GM12878 (cell line): ENCODE measurements around the gene CLDN19. TPM values are rescaled to one million over a fixed set of nuclear protein-coding genes. Genes with fewer than 3 reads are reported as not detected.

ENCODE experiments used
- BMI1 ChIP-seq: fragments of 450-650 bp; IDR thresholded peaks from 2 replicates; pipeline ENCODE4 v1.6.1; 2016; ENCODE audit warnings: mild to moderate bottlenecking, moderate library complexity, borderline replicate concordance
- CBX3 ChIP-seq: fragments of 200-600 bp; sonication (generic); IDR thresholded peaks from 2 replicates; pipeline ENCODE4 v1.6.1; 2016; ENCODE audit warnings: low read depth, borderline replicate concordance
- KDM1A ChIP-seq: fragments of 200-600 bp; sonication (generic); IDR thresholded peaks from 2 replicates; pipeline ENCODE4 v1.6.1; 2016; ENCODE audit warnings: borderline replicate concordance
- PML ChIP-seq: IDR thresholded peaks from 2 replicates; pipeline ENCODE4 v1.6.1; 2012; ENCODE audit warnings: low read length, inconsistent platforms
- SPI1 ChIP-seq: IDR thresholded peaks from 2 replicates; pipeline ENCODE4 v1.6.1; 2011; ENCODE audit warnings: low read depth, mild to moderate bottlenecking, low read length, moderate library complexity, borderline replicate concordance; ENCODE audit not compliant: insufficient read depth
- TAF1 ChIP-seq: IDR thresholded peaks from 2 replicates; pipeline ENCODE4 v1.6.1; 2011; ENCODE audit warnings: mild to moderate bottlenecking, low read depth, low read length, borderline replicate concordance
- polyA plus RNA-seq, 11 experiments: library from polyadenylated mRNA; depleted of rRNA in 4 of 11; unstranded in 6 of 11; stranded (reverse) in 5 of 11; fragments of >200 nt; fragmentation: Nextera tagmentation in 4 of 11; fragmentation: Illumina TruSeq in 1 of 11; extraction: Ambion mirVana in 4 of 11; extraction: Trizol in 1 of 11; gene quantifications; 1 replicate in 1 of 11; 2 replicates in 10 of 11; pipeline versions ENCODE4 v1.2.1 to v1.2.3, GENCODE V29; 2011 to 2016; ENCODE audit warnings: inconsistent platforms in 2 of 11, missing spikeins in 2 of 11, low read depth in 1 of 11
- total RNA-seq, 4 experiments: library from RNA; depleted of rRNA in 3 of 4; stranded (reverse); fragments of >200 nt in 3 of 4; fragmentation: Illumina TruSeq in 1 of 4; extraction: Trizol in 1 of 4; gene quantifications; 2 replicates each; pipeline versions ENCODE4 v1.2.1 to v1.2.3, GENCODE V29; 2013 to 2021
- TF ChIP-seq, protein P1 (sequence below): fragments of 450-650 bp; IDR thresholded peaks from 2 replicates; pipeline ENCODE4 v1.6.1; 2017; ENCODE audit warnings: antibody characterized with exemption, mild to moderate bottlenecking, moderate library complexity
- TF ChIP-seq, protein P2 (sequence below): fragments of 450-650 bp; IDR thresholded peaks from 2 replicates; pipeline ENCODE4 v1.6.1; 2017; ENCODE audit warnings: mild to moderate bottlenecking, low read depth, inconsistent platforms; ENCODE audit not compliant: poor library complexity, severe bottlenecking

CLDN19 gene
- total and polyA plus RNA-seq, 10 of the 15 experiments (the other 5 are each of a cell fraction or from before 2014, with no cell fraction given) = not detected

DNA sequence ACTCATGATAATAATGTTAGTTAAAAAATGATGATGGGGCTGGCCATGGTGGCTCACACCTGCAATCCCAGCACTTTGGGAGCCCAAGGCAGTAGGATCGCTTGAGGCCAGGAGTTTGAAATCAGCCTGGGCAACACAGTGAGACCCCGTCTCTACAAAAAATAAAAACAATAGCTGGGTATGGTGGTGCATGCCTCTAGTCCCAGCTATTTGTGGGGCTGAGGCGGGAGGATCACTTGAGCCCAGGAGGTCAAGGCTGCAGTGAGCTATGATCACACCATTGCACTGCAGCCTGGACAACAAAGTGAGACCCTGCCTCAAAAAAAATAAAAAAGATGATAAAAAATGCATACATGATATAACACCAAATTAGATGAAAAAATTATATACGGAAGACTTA, 21.5 kb upstream of the CLDN19 start (continued):
- TF ChIP-seq, protein P1, sequence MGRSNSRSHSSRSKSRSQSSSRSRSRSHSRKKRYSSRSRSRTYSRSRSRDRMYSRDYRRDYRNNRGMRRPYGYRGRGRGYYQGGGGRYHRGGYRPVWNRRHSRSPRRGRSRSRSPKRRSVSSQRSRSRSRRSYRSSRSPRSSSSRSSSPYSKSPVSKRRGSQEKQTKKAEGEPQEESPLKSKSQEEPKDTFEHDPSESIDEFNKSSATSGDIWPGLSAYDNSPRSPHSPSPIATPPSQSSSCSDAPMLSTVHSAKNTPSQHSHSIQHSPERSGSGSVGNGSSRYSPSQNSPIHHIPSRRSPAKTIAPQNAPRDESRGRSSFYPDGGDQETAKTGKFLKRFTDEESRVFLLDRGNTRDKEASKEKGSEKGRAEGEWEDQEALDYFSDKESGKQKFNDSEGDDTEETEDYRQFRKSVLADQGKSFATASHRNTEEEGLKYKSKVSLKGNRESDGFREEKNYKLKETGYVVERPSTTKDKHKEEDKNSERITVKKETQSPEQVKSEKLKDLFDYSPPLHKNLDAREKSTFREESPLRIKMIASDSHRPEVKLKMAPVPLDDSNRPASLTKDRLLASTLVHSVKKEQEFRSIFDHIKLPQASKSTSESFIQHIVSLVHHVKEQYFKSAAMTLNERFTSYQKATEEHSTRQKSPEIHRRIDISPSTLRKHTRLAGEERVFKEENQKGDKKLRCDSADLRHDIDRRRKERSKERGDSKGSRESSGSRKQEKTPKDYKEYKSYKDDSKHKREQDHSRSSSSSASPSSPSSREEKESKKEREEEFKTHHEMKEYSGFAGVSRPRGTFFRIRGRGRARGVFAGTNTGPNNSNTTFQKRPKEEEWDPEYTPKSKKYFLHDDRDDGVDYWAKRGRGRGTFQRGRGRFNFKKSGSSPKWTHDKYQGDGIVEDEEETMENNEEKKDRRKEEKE = no peak
- no peak for TF ChIP-seq CBX3
- TF ChIP-seq TAF1 = no peak
- TF ChIP-seq PML = no peak
- TF ChIP-seq BMI1 = no peak
- no peak for TF ChIP-seq KDM1A
- TF ChIP-seq, protein P2, sequence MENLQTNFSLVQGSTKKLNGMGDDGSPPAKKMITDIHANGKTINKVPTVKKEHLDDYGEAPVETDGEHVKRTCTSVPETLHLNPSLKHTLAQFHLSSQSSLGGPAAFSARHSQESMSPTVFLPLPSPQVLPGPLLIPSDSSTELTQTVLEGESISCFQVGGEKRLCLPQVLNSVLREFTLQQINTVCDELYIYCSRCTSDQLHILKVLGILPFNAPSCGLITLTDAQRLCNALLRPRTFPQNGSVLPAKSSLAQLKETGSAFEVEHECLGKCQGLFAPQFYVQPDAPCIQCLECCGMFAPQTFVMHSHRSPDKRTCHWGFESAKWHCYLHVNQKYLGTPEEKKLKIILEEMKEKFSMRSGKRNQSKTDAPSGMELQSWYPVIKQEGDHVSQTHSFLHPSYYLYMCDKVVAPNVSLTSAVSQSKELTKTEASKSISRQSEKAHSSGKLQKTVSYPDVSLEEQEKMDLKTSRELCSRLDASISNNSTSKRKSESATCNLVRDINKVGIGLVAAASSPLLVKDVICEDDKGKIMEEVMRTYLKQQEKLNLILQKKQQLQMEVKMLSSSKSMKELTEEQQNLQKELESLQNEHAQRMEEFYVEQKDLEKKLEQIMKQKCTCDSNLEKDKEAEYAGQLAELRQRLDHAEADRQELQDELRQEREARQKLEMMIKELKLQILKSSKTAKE = no peak
- TF ChIP-seq SPI1 = no peak
